GM23338 (cell line): Measurements from ENCODE around the gene RIT1. TPM values are rescaled to one million over a fixed set of nuclear protein-coding genes. Genes with fewer than 3 reads are reported as not detected.

ENCODE experiments used
- ATAC-seq: fragments of 200-7000 bp; cut with Tn5 transposase; 3 replicates; pipeline ENCODE4 v1.9.1; 2020
- DNase-seq: peaks from one replicate; pipeline ENCODE4 v3.0.0-alpha.2; 2015; ENCODE audit warnings: low spot score
- H2AFZ ChIP-seq: fragments of 200-600 bp; sonication (generic); 2 replicates; pipeline ENCODE4 v1.8.0; 2016; ENCODE audit warnings: antibody characterized with exemption, mild to moderate bottlenecking, moderate library complexity
- H3F3A ChIP-seq: fragments of 200-600 bp; sonication (generic); replicated peaks from 2 replicates; pipeline ENCODE4 v1.8.0; 2017; ENCODE audit warnings: antibody characterized with exemption, mixed run types, low read depth
- H3K27ac ChIP-seq: fragments of 200-600 bp; sonication (generic); 2 replicates; pipeline ENCODE4 v1.6.1; 2016; ENCODE audit warnings: low read depth
- H3K27me3 ChIP-seq: fragments of 200-600 bp; sonication (generic); 2 replicates; pipeline ENCODE4 v1.8.0; 2016; ENCODE audit warnings: mild to moderate bottlenecking, mixed run types, moderate library complexity; ENCODE audit not compliant: insufficient read depth
- H3K36me3 ChIP-seq: fragments of 200-600 bp; sonication (generic); 2 replicates; pipeline ENCODE4 v1.8.0; 2016; ENCODE audit warnings: mild to moderate bottlenecking; ENCODE audit not compliant: insufficient read depth
- H3K4me1 ChIP-seq: fragments of 200-600 bp; sonication (generic); 2 replicates; pipeline ENCODE4 v1.8.0; 2016; ENCODE audit warnings: mild to moderate bottlenecking, moderate library complexity; ENCODE audit not compliant: insufficient read depth
- H3K4me2 ChIP-seq: fragments of 200-600 bp; sonication (generic); 2 replicates; pipeline ENCODE4 v1.7.1; 2017; ENCODE audit warnings: mixed run types
- H3K4me3 ChIP-seq: fragments of 200-600 bp; sonication (generic); 2 replicates; pipeline ENCODE4 v1.6.1; 2016; ENCODE audit warnings: mixed run types
- H3K79me2 ChIP-seq: fragments of 200-600 bp; sonication (generic); replicated peaks from 2 replicates; pipeline ENCODE4 v1.8.0; 2017; ENCODE audit warnings: mild to moderate bottlenecking; ENCODE audit not compliant: insufficient read depth
- H3K9me2 ChIP-seq: fragments of 200-600 bp; sonication (generic); 2 replicates; pipeline ENCODE4 v1.8.0; 2017; ENCODE audit not compliant: insufficient read depth
- H4K20me1 ChIP-seq: fragments of 200-600 bp; sonication (generic); replicated peaks from 2 replicates; pipeline ENCODE4 v1.8.0; 2017; ENCODE audit warnings: mild to moderate bottlenecking; ENCODE audit not compliant: insufficient read depth
- H3K27ac Mint-ChIP-seq: 2 replicates; pipeline ENCODE4 v1.8.0; 2020; ENCODE audit warnings: inconsistent platforms, mild to moderate bottlenecking, moderate library complexity, mixed read lengths
- H3K27me3 Mint-ChIP-seq: 3 replicates; pipeline ENCODE4 v1.8.0; 2022; ENCODE audit warnings: low read depth, mild to moderate bottlenecking, moderate library complexity, mixed read lengths, inconsistent platforms; ENCODE audit not compliant: insufficient read depth, poor library complexity
- H3K36me3 Mint-ChIP-seq: 3 replicates; pipeline ENCODE4 v1.8.0; 2021; ENCODE audit warnings: low read depth, mild to moderate bottlenecking, inconsistent platforms, moderate library complexity, mixed read lengths
- H3K4me1 Mint-ChIP-seq: 3 replicates; pipeline ENCODE4 v1.8.0; 2020; ENCODE audit warnings: mild to moderate bottlenecking, inconsistent platforms, mixed read lengths
- H3K4me3 Mint-ChIP-seq: 3 replicates; pipeline ENCODE4 v1.8.0; 2021; ENCODE audit warnings: moderate library complexity, mild to moderate bottlenecking, inconsistent platforms, mixed read lengths
- H3K9me3 Mint-ChIP-seq: 3 replicates; pipeline ENCODE4 v1.8.0; 2020; ENCODE audit warnings: moderate library complexity, mild to moderate bottlenecking, inconsistent platforms, mixed read lengths
- CREB1 ChIP-seq: fragments of 250-450 bp; sonication (Bioruptor Pico); IDR thresholded peaks from 2 replicates; pipeline ENCODE4 v1.5.0; 2020; ENCODE audit warnings: low read depth, mild to moderate bottlenecking, moderate library complexity
- EZH2 ChIP-seq: fragments of 200-600 bp; sonication (generic); IDR thresholded peaks from one replicate; pipeline ENCODE4 v1.8.0; 2017; ENCODE audit warnings: antibody characterized with exemption, mild to moderate bottlenecking, low read depth; ENCODE audit not compliant: unreplicated experiment
- EZH2phosphoT487 ChIP-seq: fragments of 200-600 bp; sonication (generic); IDR thresholded peaks from one replicate; pipeline ENCODE4 v1.8.1; 2018; ENCODE audit warnings: antibody characterized with exemption; ENCODE audit not compliant: unreplicated experiment
- JUNB ChIP-seq: IDR thresholded peaks from one replicate; pipeline ENCODE4 v1.6.1; 2016; ENCODE audit warnings: antibody characterized with exemption; ENCODE audit not compliant: unreplicated experiment
- NANOG ChIP-seq: IDR thresholded peaks from 2 replicates; pipeline ENCODE4 v1.6.1; 2016; ENCODE audit warnings: antibody characterized with exemption, borderline replicate concordance
- POLR2AphosphoS5 ChIP-seq: IDR thresholded peaks from 2 replicates; pipeline ENCODE4 v1.6.1; 2016; ENCODE audit warnings: antibody characterized with exemption, low read depth
- STAT1 ChIP-seq: IDR thresholded peaks from one replicate; pipeline ENCODE4 v1.6.1; 2016; ENCODE audit warnings: antibody characterized with exemption; ENCODE audit not compliant: unreplicated experiment
- ZNF114 ChIP-seq: fragments of 250-450 bp; sonication (Bioruptor Pico); IDR thresholded peaks from 2 replicates; pipeline ENCODE4 v1.5.0; 2020; ENCODE audit warnings: mild to moderate bottlenecking, moderate library complexity
- ZNF331 ChIP-seq: fragments of 250-450 bp; sonication (Bioruptor Pico); IDR thresholded peaks from 2 replicates; pipeline ENCODE4 v1.5.0; 2020; ENCODE audit warnings: low read depth, mild to moderate bottlenecking, moderate library complexity
- polyA plus RNA-seq: library from polyadenylated mRNA; unstranded; fragments of >200 nt; fragmentation: Nextera tagmentation; extraction: Ambion mirVana; gene quantifications from 2 replicates; pipeline ENCODE4 v1.2.1, GENCODE V29; 2016
- total RNA-seq: library from RNA; depleted of rRNA; stranded (reverse); fragments of >200 nt; shearing (Covaris generic); gene quantifications from 2 replicates; pipeline ENCODE4 v1.2.3, GENCODE V29; 2014
- TF ChIP-seq, protein P1 (sequence below): IDR thresholded peaks from 2 replicates; pipeline ENCODE4 v1.6.1; 2016; ENCODE audit warnings: antibody characterized with exemption
- TF ChIP-seq, protein P2 (sequence below): IDR thresholded peaks from one replicate; pipeline ENCODE4 v1.6.1; 2018; ENCODE audit warnings: antibody characterized with exemption; ENCODE audit not compliant: unreplicated experiment
- TF ChIP-seq, protein P3 (sequence below): fragments of 250-450 bp; sonication (Bioruptor Pico); IDR thresholded peaks from 2 replicates; pipeline ENCODE4 v1.5.0; 2020; ENCODE audit warnings: mild to moderate bottlenecking, moderate library complexity

Gene RIT1
- total and polyA plus RNA-seq, 2 experiments from 2014 or later = 21.5 to 24.4 TPM

DNA sequence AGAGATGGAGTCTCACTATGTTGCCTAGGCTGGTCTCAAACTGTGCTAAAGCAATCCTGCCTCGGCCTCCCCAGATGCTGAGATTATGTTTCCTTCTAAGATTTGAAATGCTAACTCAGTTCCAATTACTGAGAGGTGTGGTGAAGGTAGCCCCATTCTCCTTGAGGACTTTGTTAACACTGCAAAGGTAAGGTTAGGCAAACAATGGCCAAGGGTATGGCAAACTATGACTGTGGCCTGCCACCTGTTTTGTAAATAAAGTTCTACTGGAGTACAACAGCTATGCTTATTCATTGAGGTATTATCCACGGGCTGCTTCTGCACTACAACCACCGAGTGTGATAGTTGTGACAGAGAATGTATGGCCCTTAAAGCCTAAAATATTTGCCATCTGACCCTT is 9.6 kb upstream of the RIT1 start:
- Histone ChIP-seq H4K20me1 (peaks cover 52% of the 10 kb centered on the region), H3K79me2 (peaks cover 3% of the 10 kb centered on the region), H3K4me2 (no peak overlapping the region), H3K9me2 (no peaks in the 10 kb centered on the region), H3K27ac (no peak overlapping the region), H3F3A (peaks cover 30% of the 10 kb centered on the region), H2AFZ (no peak overlapping the region), H3K36me3 (peaks cover 94% of the 10 kb centered on the region), H3K27me3 (no peaks in the 10 kb centered on the region), H3K4me3 (no peak overlapping the region), H3K4me1 (no peaks in the 10 kb centered on the region)
- ATAC-seq (no peak), DNase-seq (no peak)
- Mint-ChIP-seq H3K27ac (no peak overlapping the region), H3K9me3 (no peaks in the 10 kb centered on the region), H3K4me3 (no peak overlapping the region), H3K4me1 (no peaks in the 10 kb centered on the region), H3K27me3 (no peaks in the 10 kb centered on the region), H3K36me3 (peaks cover 98% of the 10 kb centered on the region)
- TF ChIP-seq ZNF114 (no peak), EZH2 (no peak), POLR2AphosphoS5 (no peak), CREB1 (CRISPR knock-in tag) (no peak), ZNF331 (CRISPR knock-in tag) (no peak), STAT1 (no peak), JUNB (no peak), NANOG (no peak), EZH2phosphoT487 (no peak)
- TF ChIP-seq, protein P1, sequence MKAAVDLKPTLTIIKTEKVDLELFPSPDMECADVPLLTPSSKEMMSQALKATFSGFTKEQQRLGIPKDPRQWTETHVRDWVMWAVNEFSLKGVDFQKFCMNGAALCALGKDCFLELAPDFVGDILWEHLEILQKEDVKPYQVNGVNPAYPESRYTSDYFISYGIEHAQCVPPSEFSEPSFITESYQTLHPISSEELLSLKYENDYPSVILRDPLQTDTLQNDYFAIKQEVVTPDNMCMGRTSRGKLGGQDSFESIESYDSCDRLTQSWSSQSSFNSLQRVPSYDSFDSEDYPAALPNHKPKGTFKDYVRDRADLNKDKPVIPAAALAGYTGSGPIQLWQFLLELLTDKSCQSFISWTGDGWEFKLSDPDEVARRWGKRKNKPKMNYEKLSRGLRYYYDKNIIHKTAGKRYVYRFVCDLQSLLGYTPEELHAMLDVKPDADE = no peak
- TF ChIP-seq, protein P2, sequence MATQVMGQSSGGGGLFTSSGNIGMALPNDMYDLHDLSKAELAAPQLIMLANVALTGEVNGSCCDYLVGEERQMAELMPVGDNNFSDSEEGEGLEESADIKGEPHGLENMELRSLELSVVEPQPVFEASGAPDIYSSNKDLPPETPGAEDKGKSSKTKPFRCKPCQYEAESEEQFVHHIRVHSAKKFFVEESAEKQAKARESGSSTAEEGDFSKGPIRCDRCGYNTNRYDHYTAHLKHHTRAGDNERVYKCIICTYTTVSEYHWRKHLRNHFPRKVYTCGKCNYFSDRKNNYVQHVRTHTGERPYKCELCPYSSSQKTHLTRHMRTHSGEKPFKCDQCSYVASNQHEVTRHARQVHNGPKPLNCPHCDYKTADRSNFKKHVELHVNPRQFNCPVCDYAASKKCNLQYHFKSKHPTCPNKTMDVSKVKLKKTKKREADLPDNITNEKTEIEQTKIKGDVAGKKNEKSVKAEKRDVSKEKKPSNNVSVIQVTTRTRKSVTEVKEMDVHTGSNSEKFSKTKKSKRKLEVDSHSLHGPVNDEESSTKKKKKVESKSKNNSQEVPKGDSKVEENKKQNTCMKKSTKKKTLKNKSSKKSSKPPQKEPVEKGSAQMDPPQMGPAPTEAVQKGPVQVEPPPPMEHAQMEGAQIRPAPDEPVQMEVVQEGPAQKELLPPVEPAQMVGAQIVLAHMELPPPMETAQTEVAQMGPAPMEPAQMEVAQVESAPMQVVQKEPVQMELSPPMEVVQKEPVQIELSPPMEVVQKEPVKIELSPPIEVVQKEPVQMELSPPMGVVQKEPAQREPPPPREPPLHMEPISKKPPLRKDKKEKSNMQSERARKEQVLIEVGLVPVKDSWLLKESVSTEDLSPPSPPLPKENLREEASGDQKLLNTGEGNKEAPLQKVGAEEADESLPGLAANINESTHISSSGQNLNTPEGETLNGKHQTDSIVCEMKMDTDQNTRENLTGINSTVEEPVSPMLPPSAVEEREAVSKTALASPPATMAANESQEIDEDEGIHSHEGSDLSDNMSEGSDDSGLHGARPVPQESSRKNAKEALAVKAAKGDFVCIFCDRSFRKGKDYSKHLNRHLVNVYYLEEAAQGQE = no peak
- TF ChIP-seq, protein P3, sequence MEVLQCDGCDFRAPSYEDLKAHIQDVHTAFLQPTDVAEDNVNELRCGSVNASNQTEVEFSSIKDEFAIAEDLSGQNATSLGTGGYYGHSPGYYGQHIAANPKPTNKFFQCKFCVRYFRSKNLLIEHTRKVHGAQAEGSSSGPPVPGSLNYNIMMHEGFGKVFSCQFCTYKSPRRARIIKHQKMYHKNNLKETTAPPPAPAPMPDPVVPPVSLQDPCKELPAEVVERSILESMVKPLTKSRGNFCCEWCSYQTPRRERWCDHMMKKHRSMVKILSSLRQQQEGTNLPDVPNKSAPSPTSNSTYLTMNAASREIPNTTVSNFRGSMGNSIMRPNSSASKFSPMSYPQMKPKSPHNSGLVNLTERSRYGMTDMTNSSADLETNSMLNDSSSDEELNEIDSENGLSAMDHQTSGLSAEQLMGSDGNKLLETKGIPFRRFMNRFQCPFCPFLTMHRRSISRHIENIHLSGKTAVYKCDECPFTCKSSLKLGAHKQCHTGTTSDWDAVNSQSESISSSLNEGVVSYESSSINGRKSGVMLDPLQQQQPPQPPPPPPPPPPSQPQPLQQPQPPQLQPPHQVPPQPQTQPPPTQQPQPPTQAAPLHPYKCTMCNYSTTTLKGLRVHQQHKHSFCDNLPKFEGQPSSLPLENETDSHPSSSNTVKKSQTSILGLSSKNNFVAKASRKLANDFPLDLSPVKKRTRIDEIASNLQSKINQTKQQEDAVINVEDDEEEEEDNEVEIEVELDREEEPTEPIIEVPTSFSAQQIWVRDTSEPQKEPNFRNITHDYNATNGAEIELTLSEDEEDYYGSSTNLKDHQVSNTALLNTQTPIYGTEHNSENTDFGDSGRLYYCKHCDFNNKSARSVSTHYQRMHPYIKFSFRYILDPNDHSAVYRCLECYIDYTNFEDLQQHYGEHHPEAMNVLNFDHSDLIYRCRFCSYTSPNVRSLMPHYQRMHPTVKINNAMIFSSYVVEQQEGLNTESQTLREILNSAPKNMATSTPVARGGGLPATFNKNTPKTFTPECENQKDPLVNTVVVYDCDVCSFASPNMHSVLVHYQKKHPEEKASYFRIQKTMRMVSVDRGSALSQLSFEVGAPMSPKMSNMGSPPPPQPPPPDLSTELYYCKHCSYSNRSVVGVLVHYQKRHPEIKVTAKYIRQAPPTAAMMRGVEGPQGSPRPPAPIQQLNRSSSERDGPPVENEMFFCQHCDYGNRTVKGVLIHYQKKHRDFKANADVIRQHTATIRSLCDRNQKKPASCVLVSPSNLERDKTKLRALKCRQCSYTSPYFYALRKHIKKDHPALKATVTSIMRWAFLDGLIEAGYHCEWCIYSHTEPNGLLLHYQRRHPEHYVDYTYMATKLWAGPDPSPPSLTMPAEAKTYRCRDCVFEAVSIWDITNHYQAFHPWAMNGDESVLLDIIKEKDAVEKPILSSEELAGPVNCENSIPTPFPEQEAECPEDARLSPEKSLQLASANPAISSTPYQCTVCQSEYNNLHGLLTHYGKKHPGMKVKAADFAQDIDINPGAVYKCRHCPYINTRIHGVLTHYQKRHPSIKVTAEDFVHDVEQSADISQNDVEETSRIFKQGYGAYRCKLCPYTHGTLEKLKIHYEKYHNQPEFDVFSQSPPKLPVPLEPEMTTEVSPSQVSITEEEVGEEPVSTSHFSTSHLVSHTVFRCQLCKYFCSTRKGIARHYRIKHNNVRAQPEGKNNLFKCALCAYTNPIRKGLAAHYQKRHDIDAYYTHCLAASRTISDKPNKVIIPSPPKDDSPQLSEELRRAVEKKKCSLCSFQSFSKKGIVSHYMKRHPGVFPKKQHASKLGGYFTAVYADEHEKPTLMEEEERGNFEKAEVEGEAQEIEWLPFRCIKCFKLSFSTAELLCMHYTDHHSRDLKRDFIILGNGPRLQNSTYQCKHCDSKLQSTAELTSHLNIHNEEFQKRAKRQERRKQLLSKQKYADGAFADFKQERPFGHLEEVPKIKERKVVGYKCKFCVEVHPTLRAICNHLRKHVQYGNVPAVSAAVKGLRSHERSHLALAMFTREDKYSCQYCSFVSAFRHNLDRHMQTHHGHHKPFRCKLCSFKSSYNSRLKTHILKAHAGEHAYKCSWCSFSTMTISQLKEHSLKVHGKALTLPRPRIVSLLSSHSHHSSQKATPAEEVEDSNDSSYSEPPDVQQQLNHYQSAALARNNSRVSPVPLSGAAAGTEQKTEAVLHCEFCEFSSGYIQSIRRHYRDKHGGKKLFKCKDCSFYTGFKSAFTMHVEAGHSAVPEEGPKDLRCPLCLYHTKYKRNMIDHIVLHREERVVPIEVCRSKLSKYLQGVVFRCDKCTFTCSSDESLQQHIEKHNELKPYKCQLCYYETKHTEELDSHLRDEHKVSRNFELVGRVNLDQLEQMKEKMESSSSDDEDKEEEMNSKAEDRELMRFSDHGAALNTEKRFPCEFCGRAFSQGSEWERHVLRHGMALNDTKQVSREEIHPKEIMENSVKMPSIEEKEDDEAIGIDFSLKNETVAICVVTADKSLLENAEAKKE (CRISPR knock-in tag) = no peak
